Measurements from ENCODE around the gene KLK8. TPM values are rescaled to one million over a fixed set of nuclear protein-coding genes. Genes with fewer than 3 reads are reported as not detected.

Gene KLK8
- polyA plus RNA-seq, 3 donors: not detected

DNA sequence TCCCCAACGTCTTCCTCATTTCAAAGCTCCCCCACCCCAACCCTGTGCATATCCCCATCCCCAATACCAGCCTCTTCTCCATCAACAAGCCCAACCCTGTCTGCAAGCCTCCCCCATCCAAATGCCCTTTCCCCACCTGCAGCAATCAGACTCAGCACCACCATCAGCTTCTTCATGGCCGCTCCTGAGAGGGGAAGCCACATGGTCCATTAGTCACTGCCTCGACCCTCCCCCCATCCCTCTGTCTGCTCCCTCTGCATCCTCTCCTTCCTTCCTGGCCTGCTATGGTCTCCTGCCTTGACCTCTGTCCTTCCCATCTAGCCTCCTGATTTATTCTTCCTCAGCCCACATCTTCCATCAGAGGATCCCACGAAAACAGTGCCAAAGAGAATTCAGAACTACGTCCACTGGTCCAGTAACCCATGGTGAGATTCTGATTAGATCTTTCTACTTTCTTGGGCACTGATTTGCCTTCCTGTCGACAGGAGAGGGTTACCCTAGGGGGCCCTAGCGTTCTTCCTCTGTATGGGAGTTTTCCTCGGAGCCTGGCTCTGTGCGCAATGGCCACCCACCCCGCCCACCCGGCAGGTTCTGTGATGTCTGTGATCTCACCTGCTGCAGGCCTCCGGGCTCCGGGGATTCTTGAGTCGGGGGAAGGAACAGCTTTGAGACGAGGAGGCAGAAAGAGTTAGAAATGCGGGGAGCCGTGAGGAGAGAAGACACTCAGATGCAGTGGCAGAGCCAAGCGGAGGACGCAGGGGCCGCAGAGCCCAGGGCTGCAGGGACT is 33.3 kb downstream of the KLK8 start:
- Histone ChIP-seq H3K9ac (ENCODE audit: insufficient read depth, low read length, poor library complexity, severe bottlenecking) (no peak overlapping the region), H3K27me3 (ENCODE audit: control insufficient read depth in 2 of 2, insufficient read depth in 2 of 2, low read length in 2 of 2) (no peaks in the 10 kb centered on the region), H3K36me3 (replicated peaks in 1 of 2; ENCODE audit: control insufficient read depth in 1 of 2, insufficient read depth in 2 of 2, low read length in 2 of 2) (no peaks in the 10 kb centered on the region), H3K9me3 (replicated peaks in 1 of 2; ENCODE audit: control insufficient read depth in 1 of 2, insufficient read depth in 1 of 2, low read length in 2 of 2) (no peaks in the 10 kb centered on the region), H3K4me2 (replicated peaks; ENCODE audit: extremely low read depth, low read length, poor library complexity, severe bottlenecking) (no peak overlapping the region), H3K79me2 (ENCODE audit: insufficient read depth, low read length) (no peaks in the 10 kb centered on the region), H3K4me3 (replicated peaks in 1 of 3; ENCODE audit: low read depth in 2 of 3, low read length in 3 of 3) (no peak overlapping the region), H3K27ac (ENCODE audit: low read depth in 1 of 2, low read length in 2 of 2) (no peak overlapping the region), H3K4me1 (ENCODE audit: control insufficient read depth in 1 of 2, insufficient read depth in 2 of 2, low read length in 2 of 2) (no peaks in the 10 kb centered on the region), H2AFZ (ENCODE audit: insufficient read depth, low read depth, low read length, poor library complexity, severe bottlenecking) (no peak overlapping the region), H4K20me1 (ENCODE audit: insufficient read depth, low read length) (no peaks in the 10 kb centered on the region)
- peaks cover 8 to 19% (median 15%) of the 10 kb centered on the region in 3 donors for H3K27me3 Mint-ChIP-seq (ENCODE audit: low read depth in 3 of 3)
- TF ChIP-seq CTCF (IDR thresholded peaks at IDR 0.05): no peak
- peak overlapping the region in 1 of 7 donors; percentile 41 for H3K27ac Mint-ChIP-seq
- H3K36me3 Mint-ChIP-seq: no peaks in the 10 kb centered on the region
- no peak overlapping the region for H3K4me3 Mint-ChIP-seq
- intact Hi-C loops (cut with micrococcal nuclease): no loop called here
- no peak for DNase-seq
- 49% methylated on average over 19 of the region's 20 CpGs for WGBS (ENCODE audit: insufficient coverage)
- no peaks in the 10 kb centered on the region for H3K4me1 Mint-ChIP-seq
- peaks cover 0 to 5% (median 0%) of the 10 kb centered on the region in 7 donors for H3K9me3 Mint-ChIP-seq

- H3K9me3 Mint-ChIP-seq: peaks cover 1 to 16% (median 5%) of the 10 kb centered on the region in 7 donors
These were observed 37.1 kb downstream of the KLK8 start for GRCh38 chr19:50964266-50964665.

More at GRCh38 chr19:50964266-50964665, 37.1 kb downstream of the KLK8 start:
- Mint-ChIP-seq H3K4me1 (no peaks in the 10 kb centered on the region), H3K36me3 (no peaks in the 10 kb centered on the region), H3K4me3 (no peak overlapping the region), H3K27me3 (ENCODE audit: low read depth in 3 of 3) (peaks cover 3 to 14% (median 9%) of the 10 kb centered on the region in 3 donors), H3K27ac (no peak overlapping the region)
- H3K4me2 ChIP-seq (replicated peaks; ENCODE audit: extremely low read depth, low read length, poor library complexity, severe bottlenecking): no peak overlapping the region
- no peak overlapping the region for H3K4me3 ChIP-seq (replicated peaks in 1 of 3; ENCODE audit: low read depth in 2 of 3, low read length in 3 of 3)
- H3K27me3 ChIP-seq (ENCODE audit: control insufficient read depth in 2 of 2, insufficient read depth in 2 of 2, low read length in 2 of 2): no peaks in the 10 kb centered on the region
- no peaks in the 10 kb centered on the region for H3K36me3 ChIP-seq (replicated peaks in 1 of 2; ENCODE audit: control insufficient read depth in 1 of 2, insufficient read depth in 2 of 2, low read length in 2 of 2)
- TF ChIP-seq CTCF (IDR thresholded peaks at IDR 0.05): no peak
- no peak overlapping the region for H2AFZ ChIP-seq (ENCODE audit: insufficient read depth, low read depth, low read length, poor library complexity, severe bottlenecking)
- intact Hi-C loops (cut with micrococcal nuclease): no loop called here
- no peak overlapping the region for H3K9ac ChIP-seq (ENCODE audit: insufficient read depth, low read length, poor library complexity, severe bottlenecking)
- H3K79me2 ChIP-seq (ENCODE audit: insufficient read depth, low read length): no peaks in the 10 kb centered on the region
- H3K27ac ChIP-seq (ENCODE audit: low read depth in 1 of 2, low read length in 2 of 2): no peak overlapping the region
- H3K4me1 ChIP-seq (ENCODE audit: control insufficient read depth in 1 of 2, insufficient read depth in 2 of 2, low read length in 2 of 2): no peaks in the 10 kb centered on the region
- no peak for DNase-seq
- no peaks in the 10 kb centered on the region for H4K20me1 ChIP-seq (ENCODE audit: insufficient read depth, low read length)
- no peaks in the 10 kb centered on the region for H3K9me3 ChIP-seq (replicated peaks in 1 of 2; ENCODE audit: control insufficient read depth in 1 of 2, insufficient read depth in 1 of 2, low read length in 2 of 2)
- no CpG with 5 or more reads among the region's 3 CpGs for WGBS (ENCODE audit: insufficient coverage)
